H1 (cell line): Measurements from ENCODE around the gene HLA-G.

ENCODE experiments used
- ATF2 ChIP-seq: IDR thresholded peaks from 2 replicates; pipeline ENCODE4 v1.6.1; 2012; ENCODE audit warnings: low read length, inconsistent platforms
- CTCF ChIP-seq, 3 experiments: IDR thresholded peaks; 1 replicate in 2 of 3; 2 replicates in 1 of 3; pipeline versions ENCODE4 v1.5.1 to v1.6.1; 2011; ENCODE audit warnings: low read length in 3 of 3, mild to moderate bottlenecking in 3 of 3, inconsistent platforms in 2 of 3, low read depth in 1 of 3, moderate library complexity in 1 of 3; ENCODE audit not compliant: insufficient read depth in 1 of 3; ENCODE audit errors: control extremely low read depth in 1 of 3
- POLR2A ChIP-seq, 2 experiments: IDR thresholded peaks; 1 replicate in 1 of 2; 2 replicates in 1 of 2; pipeline ENCODE4 v1.6.1; 2011; ENCODE audit warnings: low read depth in 2 of 2, low read length in 2 of 2, mild to moderate bottlenecking in 2 of 2; ENCODE audit errors: control extremely low read depth in 1 of 2
- POLR2AphosphoS5 ChIP-seq: IDR thresholded peaks from 2 replicates; pipeline ENCODE4 v1.6.1; 2011; ENCODE audit warnings: low read depth, low read length
- RFX5 ChIP-seq: IDR thresholded peaks from 2 replicates; pipeline ENCODE4 v1.6.1; 2011; ENCODE audit warnings: low read depth, low read length, improper control_type of control experiment, borderline replicate concordance
- TEAD4 ChIP-seq: IDR thresholded peaks from 2 replicates; pipeline ENCODE4 v1.6.1; 2012; ENCODE audit warnings: low read depth, low read length, inconsistent platforms, mixed read lengths

GRCh38 chr6:29810371-29810770 lies 17.3 kb upstream of the HLA-G start:
- TF ChIP-seq POLR2A (IDR thresholded peaks at IDR 0.05; ENCODE audit: control extremely low read depth in 1 of 2, low read depth in 2 of 2, low read length in 2 of 2) (no peak), CTCF (IDR thresholded peaks at IDR 0.05; ENCODE audit: control extremely low read depth in 1 of 3, insufficient read depth in 1 of 3, low read depth in 1 of 3, low read length in 3 of 3) (no peak), ATF2 (no peak), TEAD4 (no peak), POLR2AphosphoS5 (no peak), RFX5 (no peak)
